Suppressor macrophage (primary cell): ENCODE measurements around the gene PRKAG1.

Experiments
- DNase-seq, 4 experiments: peaks; one replicate each; pipeline ENCODE4 v3.0.0-alpha.2; 2020 to 2022

Gene PRKAG1

GRCh38 chr12:49030714-49031572 is 12.4 kb upstream of the PRKAG1 start:
- no peak for DNase-seq

GRCh38 chr12:49030119-49030518 is 11.5 kb upstream of the PRKAG1 start:
- no peak for DNase-seq

- DNase-seq, result no peak
Measured at GRCh38 chr12:49028666-49029275, 10.2 kb upstream of the PRKAG1 start.

- DNase-seq, result peak; percentile 67 to 86 (median 74)
Measured at GRCh38 chr12:49027846-49028555, 9.4 kb upstream of the PRKAG1 start.

GRCh38 chr12:49026678-49027480 is 8.3 kb upstream of the PRKAG1 start:
- no peak for DNase-seq

GRCh38 chr12:49026101-49026500 is 7.5 kb upstream of the PRKAG1 start:
- no peak for DNase-seq

- no peak for DNase-seq
Measured at GRCh38 chr12:49025463-49025862, 6.9 kb upstream of the PRKAG1 start.

GRCh38 chr12:49024543-49024942 is 6.0 kb upstream of the PRKAG1 start:
- no peak for DNase-seq

- DNase-seq, result no peak
Measured at GRCh38 chr12:49023812-49024211, 5.2 kb upstream of the PRKAG1 start.

GRCh38 chr12:49022558-49023178 is 4.1 kb upstream of the PRKAG1 start:
- no peak for DNase-seq

GRCh38 chr12:49021292-49021915 is 2.8 kb upstream of the PRKAG1 start:
- no peak for DNase-seq

- DNase-seq, result no peak
Measured at GRCh38 chr12:49020441-49020840, 1.9 kb upstream of the PRKAG1 start.

- peak; percentile 75 to 86 (median 82) for DNase-seq
Measured at GRCh38 chr12:49019443-49020324, 1.1 kb upstream of the PRKAG1 start.

GRCh38 chr12:49019120-49019430 is 499 bp upstream of the PRKAG1 start:
- DNase-seq, result no peak

GRCh38 chr12:49017891-49018260 is 700 bp downstream of the PRKAG1 start:
- DNase-seq, result peak; percentile 63 to 83 (median 78)

- no peak for DNase-seq
Measured at GRCh38 chr12:49015196-49015595, 3.4 kb downstream of the PRKAG1 start.

GRCh38 chr12:49014547-49014946 is 4.0 kb downstream of the PRKAG1 start:
- DNase-seq, result no peak

GRCh38 chr12:49013428-49013827 is 5.1 kb downstream of the PRKAG1 start:
- DNase-seq, result no peak

- no peak for DNase-seq
Measured at GRCh38 chr12:49012739-49013138, 5.8 kb downstream of the PRKAG1 start.

- no peak for DNase-seq
Measured at GRCh38 chr12:49010092-49010668, 8.4 kb downstream of the PRKAG1 start.

- DNase-seq, result no peak
Measured at GRCh38 chr12:49008943-49009342, 9.6 kb downstream of the PRKAG1 start.
